ENCODE results near the gene CHPT1. TPM values are rescaled to one million over a fixed set of nuclear protein-coding genes. Genes with fewer than 3 reads are reported as not detected.

CHPT1 gene
- total and polyA plus RNA-seq, 9 of the 15 experiments (the other 6 are each of a cell fraction or from before 2014, with no cell fraction given), result 15.3 to 210 (median 91.9) TPM

- no peak for FAIRE-seq
Observed at GRCh38 chr12:101775816-101776215, 78.4 kb downstream of the CHPT1 start.

More at GRCh38 chr12:101775816-101776215, 78.4 kb downstream of the CHPT1 start:
- H3K36me3 ChIP-seq (ENCODE audit: control insufficient read depth, insufficient read depth, low read length), result peaks cover 23% of the 10 kb centered on the region; the same call in 2 of the 3 replicates
- H3K4me2 ChIP-seq (ENCODE audit: insufficient read depth, low read length), result no peak overlapping the region
- DNase-seq (ENCODE audit: extremely low read depth in 1 of 4, low spot score in 3 of 4) (no peak), ATAC-seq (no peak)
- intact Hi-C loops (cut with micrococcal nuclease), result no loop called here
- H3K27ac ChIP-seq (ENCODE audit: extremely low read depth, low read depth, low read length), result no peak overlapping the region
- ChIA-PET CTCF (ENCODE audit: low intra/inter-chr PET ratio) (interaction anchor here (3.1 kb wide), 1 partner anchor 55 kb away, joined by 23 read pairs; the partner anchor contains the start of gene GNPTAB), POLR2A (no interaction called here)
- in situ Hi-C loops (cut with MboI), result loop anchor here (5.0 kb wide), 1 partner anchor 56 kb away; the partner anchor contains the start of gene GNPTAB
- no peak overlapping the region for H3K9ac ChIP-seq (ENCODE audit: insufficient read depth in 1 of 2, low read depth in 2 of 2, low read length in 2 of 2)
- no TSS peak for BruUV-seq (replicated peaks)
- no peak for TF ChIP-seq ADNP (tag; IDR thresholded peaks at IDR 0.05)
- no peak for TF ChIP-seq ARNT (IDR thresholded peaks at IDR 0.05)
- no peak for TF ChIP-seq NR3C1 (CRISPR knock-in tag; IDR thresholded peaks at IDR 0.05)
- TF ChIP-seq BHLHE40 (IDR thresholded peaks at IDR 0.05; ENCODE audit: low read length), result no peak
- no peak for TF ChIP-seq UBTF (IDR thresholded peaks at IDR 0.05; ENCODE audit: borderline replicate concordance in 1 of 2, low read depth in 2 of 2, low read length in 2 of 2)
- no peak for TF ChIP-seq NR2C2 (CRISPR knock-in tag; IDR thresholded peaks at IDR 0.05)
- TF ChIP-seq NR2C2 (tag; IDR thresholded peaks at IDR 0.05), result no peak
- TF ChIP-seq, protein P1, sequence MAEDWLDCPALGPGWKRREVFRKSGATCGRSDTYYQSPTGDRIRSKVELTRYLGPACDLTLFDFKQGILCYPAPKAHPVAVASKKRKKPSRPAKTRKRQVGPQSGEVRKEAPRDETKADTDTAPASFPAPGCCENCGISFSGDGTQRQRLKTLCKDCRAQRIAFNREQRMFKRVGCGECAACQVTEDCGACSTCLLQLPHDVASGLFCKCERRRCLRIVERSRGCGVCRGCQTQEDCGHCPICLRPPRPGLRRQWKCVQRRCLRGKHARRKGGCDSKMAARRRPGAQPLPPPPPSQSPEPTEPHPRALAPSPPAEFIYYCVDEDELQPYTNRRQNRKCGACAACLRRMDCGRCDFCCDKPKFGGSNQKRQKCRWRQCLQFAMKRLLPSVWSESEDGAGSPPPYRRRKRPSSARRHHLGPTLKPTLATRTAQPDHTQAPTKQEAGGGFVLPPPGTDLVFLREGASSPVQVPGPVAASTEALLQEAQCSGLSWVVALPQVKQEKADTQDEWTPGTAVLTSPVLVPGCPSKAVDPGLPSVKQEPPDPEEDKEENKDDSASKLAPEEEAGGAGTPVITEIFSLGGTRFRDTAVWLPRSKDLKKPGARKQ (CRISPR knock-in tag; IDR thresholded peaks at IDR 0.05), result no peak
- no peak for TF ChIP-seq ZNF143 (CRISPR knock-in tag; IDR thresholded peaks at IDR 0.05)
- no peak for TF ChIP-seq HDAC8 (tag; IDR thresholded peaks at IDR 0.05)
- no peak for TF ChIP-seq PRMT5 (CRISPR knock-in tag; IDR thresholded peaks at IDR 0.05)
- TF ChIP-seq CREB3 (tag; conservative IDR thresholded peaks at IDR 0.05; ENCODE audit: low read depth), result no peak
- no peak for TF ChIP-seq ZNF644 (tag; IDR thresholded peaks at IDR 0.05; ENCODE audit: low read depth)
- TF ChIP-seq MECOM (CRISPR knock-in tag; IDR thresholded peaks at IDR 0.05), result no peak
- H3K4me1 ChIP-seq (replicated peaks in 1 of 2; ENCODE audit: control insufficient read depth in 2 of 2, insufficient read depth in 2 of 2, low read length in 2 of 2), result no peaks in the 10 kb centered on the region
- H3K79me2 ChIP-seq (ENCODE audit: control insufficient read depth, insufficient read depth, low read length), result no peaks in the 10 kb centered on the region
- no peaks in the 10 kb centered on the region for H3K27me3 ChIP-seq (ENCODE audit: control insufficient read depth in 2 of 2, insufficient read depth in 2 of 2, low read length in 2 of 2)
- no peaks in the 10 kb centered on the region for H3K9me3 ChIP-seq (replicated peaks; ENCODE audit: control insufficient read depth, insufficient read depth, low read depth, low read length)
- WGBS (ENCODE audit: insufficient coverage, low coverage, missing lambda C conversion rate), result 60% methylated on average over 2 of the region's 2 CpGs
- no peaks in the 10 kb centered on the region for H4K20me1 ChIP-seq (replicated peaks; ENCODE audit: control insufficient read depth, insufficient read depth, low read length)
- H3K4me3 ChIP-seq, result no peak overlapping the region
- no peak overlapping the region for H2AFZ ChIP-seq (ENCODE audit: low read depth, low read length)
- no peaks in the 10 kb centered on the region for H3K9me1 ChIP-seq (ENCODE audit: control insufficient read depth, insufficient read depth, low read length)

Data from K562 (cell line).